C4-2B (cell line): ENCODE results near the gene F5.

Source experiments
- CTCF ChIP-seq: fragments of 450-650 bp; conservative IDR thresholded peaks from 2 replicates; pipeline ENCODE4 v1.5.1; 2017; ENCODE audit warnings: mild to moderate bottlenecking
- ZFX ChIP-seq: fragments of 450-650 bp; IDR thresholded peaks from 2 replicates; pipeline ENCODE4 v1.6.1; 2017

GRCh38 chr1:169630006-169630405 lies 43.7 kb upstream of the F5 start, which contains the start of gene SELP:
- TF ChIP-seq CTCF: no peak
- no peak for TF ChIP-seq ZFX
